DMS114 treated with DMSO at 0.1 percent for 48 hours (cell line): ENCODE data around the gene GABRA4.

Source experiments
- DNase-seq: peaks from one replicate; lab custom pipeline; 2025; ENCODE audit not compliant: unreplicated experiment; lab: John Stamatoyannopoulos, UW

GABRA4 gene

GRCh38 chr4:46931981-46932380 is 61.4 kb downstream of the GABRA4 start:
- no peak for DNase-seq

DNA sequence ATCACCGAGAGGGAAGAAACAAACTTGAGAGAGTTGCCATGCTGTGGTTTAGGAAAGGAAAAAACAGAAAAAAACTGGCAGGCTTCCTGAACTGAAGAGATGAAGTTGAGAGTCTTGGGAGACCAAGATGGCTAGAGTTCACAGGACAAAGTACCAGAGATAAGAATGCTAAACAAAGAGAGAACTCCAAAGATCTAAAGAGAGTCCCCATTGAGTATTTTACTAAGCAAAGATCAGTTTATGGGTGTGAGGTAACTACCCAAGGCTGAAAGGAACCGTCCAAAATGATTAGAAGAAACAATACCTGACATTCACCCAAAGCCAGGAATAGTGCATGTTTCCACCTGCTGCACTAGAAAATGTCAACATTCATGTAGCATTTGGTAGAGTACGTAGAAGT is 62.5 kb downstream of the GABRA4 start:
- no peak for DNase-seq

GRCh38 chr4:46927201-46927600 is 66.2 kb downstream of the GABRA4 start:
- no peak for DNase-seq

DNA sequence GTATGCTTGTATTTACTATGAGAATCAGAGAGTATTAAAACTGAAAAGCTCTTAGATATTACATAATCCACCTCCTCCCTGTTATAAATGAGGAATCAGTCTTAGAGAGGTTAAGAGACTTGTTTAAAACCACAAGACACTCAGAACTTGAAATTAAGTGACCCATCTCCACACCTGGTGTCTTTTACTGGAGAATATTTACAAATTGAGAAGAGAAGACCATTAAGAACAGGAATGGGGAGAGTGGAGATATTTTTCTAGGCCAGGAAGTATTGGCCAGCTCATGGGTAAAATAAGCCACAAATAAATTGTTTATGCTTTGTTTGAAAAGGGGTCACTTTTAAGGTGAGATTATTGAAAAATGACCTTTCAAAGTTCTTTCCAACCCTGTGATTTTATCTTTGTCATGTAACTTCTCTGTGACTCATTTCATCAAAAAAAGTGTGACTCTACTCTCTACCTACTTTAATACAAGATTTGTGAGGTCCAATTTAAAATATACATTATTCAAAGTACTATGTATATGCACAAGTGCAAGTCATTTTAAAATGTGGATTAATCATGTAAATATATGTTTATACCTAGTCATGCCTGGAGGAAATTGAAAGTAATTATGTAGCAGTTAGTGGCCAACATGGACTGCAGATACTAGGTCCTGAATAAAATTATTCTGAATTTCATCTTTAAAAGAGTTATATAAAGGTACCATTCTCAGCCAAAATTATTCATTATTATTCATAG is 68.4 kb downstream of the GABRA4 start:
- no peak for DNase-seq

GRCh38 chr4:46922205-46922604 is 71.2 kb downstream of the GABRA4 start:
- no peak for DNase-seq

DNA sequence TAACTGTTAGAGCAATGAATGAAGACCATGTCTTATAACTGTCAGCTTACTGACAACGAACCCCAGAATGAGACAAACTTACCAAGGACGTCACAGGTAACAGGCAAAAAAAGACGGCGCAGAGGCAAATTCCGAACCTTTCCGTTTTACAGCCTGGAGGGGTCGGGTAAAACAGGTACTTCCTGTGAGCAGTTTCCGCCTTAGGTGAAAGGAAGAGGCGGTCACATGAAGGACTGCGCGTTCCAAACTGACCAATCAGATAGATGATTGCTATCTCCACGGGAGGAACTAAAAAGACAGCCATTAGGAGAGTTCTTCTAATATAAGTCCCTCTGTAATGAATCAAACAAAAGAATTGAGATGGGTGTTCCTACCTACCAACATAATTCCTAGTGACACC is 84.3 kb downstream of the GABRA4 start, which contains the start of gene COX7B2:
Gene COX7B2, minus strand, starts transcription at position 168 of the 400 bp plus-strand sequence. CDS start 174,053 bp downstream, outside the sequence.
- no peak for DNase-seq

DNA sequence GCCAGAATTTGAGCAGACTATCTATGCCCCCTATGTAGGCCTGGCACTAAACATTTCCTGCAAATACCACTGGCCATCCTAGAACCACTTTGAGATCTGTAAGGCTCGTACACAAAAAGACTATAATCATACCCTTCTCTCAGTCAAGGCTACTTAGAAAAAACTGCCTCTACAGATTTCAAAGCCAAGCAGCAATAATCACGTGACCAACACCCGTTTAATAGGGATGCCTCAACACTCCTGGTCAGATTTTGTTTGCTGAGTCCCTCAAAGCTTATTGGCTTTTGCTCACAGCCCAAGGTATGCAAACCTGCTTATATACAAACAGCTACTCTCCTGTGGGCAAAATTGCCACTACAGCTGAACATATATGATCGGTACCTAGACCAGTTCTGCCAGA is 85.2 kb downstream of the GABRA4 start:
- DNase-seq, result no peak

DNA sequence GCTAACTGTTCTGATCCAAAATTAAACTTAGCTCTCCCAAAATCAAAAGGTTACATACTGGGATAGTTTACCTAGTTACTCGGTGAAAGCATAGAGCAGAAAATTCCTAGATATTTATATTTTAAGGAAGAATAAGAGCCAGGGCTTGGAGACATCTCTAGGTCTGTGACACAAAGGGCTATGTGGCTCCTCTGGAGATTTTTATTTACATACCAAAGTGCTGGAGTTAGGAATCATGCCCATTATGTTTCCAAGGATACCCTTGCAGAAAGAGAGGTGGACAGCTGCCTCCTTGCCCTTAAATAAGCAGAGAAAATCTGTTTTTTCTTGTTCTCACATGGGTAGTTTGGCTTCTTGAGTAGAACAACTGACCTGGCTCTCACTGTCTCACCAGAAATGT is 93.3 kb downstream of the GABRA4 start:
- no peak for DNase-seq

DNA sequence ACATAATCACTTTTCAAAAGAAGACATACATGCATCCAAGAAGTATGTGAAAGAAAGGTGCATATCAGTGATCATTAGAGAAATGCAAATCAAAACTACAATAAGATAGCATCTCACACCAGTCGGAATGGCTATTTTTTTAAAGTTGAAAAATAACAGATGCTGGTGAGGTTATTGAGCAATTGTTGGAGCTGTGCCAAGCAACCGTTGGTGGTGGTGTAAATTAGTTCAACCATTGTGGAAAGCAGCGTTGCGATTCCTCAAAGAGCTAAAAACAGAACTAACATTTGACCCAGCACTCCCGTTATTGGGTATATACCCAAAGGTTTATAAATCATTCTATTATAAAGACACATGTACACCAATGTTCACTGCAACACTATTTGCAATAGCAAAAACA is 98.6 kb downstream of the GABRA4 start:
- no peak for DNase-seq

DNA sequence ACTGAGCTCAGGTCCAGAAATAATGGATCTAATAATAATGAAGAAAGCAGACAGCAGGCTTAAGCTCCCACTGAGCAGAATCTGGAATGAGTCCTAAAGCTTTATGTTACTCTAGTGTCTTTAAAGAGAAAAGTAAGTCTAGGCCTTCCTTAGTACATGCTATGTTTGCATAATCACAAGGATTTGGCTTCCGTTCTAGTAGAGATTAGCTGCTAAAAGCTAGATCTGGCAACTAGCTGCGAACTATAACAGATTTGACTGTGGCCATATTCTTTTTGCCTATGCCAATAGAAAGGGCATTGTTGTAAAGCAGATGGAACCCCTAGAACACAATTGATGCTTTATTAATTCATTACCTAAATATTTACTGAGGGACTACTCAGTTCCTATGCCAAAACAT is 103.3 kb downstream of the GABRA4 start:
- no peak for DNase-seq

DNA sequence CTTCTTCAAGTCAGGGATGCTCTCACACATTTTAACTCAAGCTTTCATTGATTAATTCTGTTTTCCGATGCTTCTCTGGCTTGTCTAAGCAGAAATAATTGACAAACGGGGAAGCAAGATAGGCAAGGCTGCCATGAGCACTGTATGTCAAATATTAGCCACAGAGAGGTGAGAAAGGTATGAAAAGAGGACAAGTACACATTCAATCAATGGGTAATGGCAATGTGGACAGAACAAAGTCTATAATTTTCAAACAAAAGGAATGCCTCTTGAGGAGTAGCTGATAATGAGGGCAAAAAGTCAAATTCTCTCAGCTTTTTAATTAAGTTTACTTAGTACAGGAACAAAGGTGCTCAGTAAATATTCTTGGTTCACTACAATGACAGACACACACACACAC is 104.0 kb downstream of the GABRA4 start:
- DNase-seq, result no peak

- DNase-seq, result no peak
These were observed 106.7 kb downstream of the GABRA4 start for GRCh38 chr4:46886711-46887110.

GRCh38 chr4:46878641-46879040 is 114.7 kb downstream of the GABRA4 start:
- DNase-seq, result no peak

GRCh38 chr4:46874811-46875210 is 118.6 kb downstream of the GABRA4 start:
- no peak for DNase-seq

- DNase-seq, result no peak
These were observed 123.0 kb downstream of the GABRA4 start for GRCh38 chr4:46870411-46870810.
